PC-9 (cell line): ENCODE results near the gene RFTN1.

ENCODE experiments used
- EZH2 ChIP-seq: fragments of 200-600 bp; sonication (generic); IDR thresholded peaks from 2 replicates; pipeline ENCODE4 v1.8.0; 2017; ENCODE audit warnings: antibody characterized with exemption, low read depth
- TF ChIP-seq, protein P1 (sequence below): fragments of 200-600 bp; sonication (generic); conservative IDR thresholded peaks from 2 replicates; pipeline ENCODE4 v1.6.1; 2017; ENCODE audit warnings: mixed run types, antibody characterized with exemption, mild to moderate bottlenecking, moderate library complexity

DNA sequence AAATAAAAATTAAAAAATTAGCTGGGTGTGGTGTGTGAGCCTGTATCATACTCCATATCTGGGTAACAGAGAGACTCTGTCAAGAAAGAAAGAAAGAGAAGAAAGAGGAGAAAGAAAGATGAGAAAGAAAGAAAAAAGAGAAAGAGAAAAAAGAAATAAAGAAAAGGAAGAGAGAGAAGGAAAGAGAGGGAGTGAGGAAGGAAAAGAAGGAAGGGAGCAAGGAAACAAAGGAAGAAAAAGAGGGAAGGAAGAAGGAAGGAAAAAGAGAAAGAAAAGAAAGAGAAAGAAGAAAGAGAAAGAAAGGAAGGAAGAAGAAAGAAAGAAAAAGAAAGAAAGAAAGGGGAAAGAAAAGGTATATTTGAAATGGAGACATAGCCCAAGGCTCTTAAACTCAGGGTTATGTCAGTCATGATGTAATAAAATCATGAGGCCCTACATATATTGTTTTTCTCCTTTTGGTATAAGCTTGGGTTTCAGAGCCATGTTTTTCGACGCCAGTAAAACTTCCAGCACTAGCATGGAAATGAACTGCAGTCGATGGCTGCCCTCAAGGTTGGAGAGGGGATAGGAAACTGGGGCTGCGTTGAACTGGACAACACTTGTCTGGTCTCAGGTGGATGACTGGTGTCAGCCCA lies 38.0 kb upstream of the RFTN1 start:
- TF ChIP-seq, protein P1, sequence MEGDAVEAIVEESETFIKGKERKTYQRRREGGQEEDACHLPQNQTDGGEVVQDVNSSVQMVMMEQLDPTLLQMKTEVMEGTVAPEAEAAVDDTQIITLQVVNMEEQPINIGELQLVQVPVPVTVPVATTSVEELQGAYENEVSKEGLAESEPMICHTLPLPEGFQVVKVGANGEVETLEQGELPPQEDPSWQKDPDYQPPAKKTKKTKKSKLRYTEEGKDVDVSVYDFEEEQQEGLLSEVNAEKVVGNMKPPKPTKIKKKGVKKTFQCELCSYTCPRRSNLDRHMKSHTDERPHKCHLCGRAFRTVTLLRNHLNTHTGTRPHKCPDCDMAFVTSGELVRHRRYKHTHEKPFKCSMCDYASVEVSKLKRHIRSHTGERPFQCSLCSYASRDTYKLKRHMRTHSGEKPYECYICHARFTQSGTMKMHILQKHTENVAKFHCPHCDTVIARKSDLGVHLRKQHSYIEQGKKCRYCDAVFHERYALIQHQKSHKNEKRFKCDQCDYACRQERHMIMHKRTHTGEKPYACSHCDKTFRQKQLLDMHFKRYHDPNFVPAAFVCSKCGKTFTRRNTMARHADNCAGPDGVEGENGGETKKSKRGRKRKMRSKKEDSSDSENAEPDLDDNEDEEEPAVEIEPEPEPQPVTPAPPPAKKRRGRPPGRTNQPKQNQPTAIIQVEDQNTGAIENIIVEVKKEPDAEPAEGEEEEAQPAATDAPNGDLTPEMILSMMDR = no peak
- no peak for TF ChIP-seq EZH2
